AG09319 (cell line): Measurements from ENCODE around the gene PDZD2.

ENCODE experiments used
- DNase-seq: peaks from one replicate; pipeline ENCODE4 v3.0.0-alpha.2; 2010; ENCODE audit warnings: low read depth; ENCODE audit errors: extremely low read depth
- TF ChIP-seq, protein P1 (sequence below): IDR thresholded peaks from 2 replicates; pipeline ENCODE4 v1.5.1; 2011; ENCODE audit warnings: low read depth, mild to moderate bottlenecking, inconsistent platforms, low read length, moderate library complexity

PDZD2 gene

GRCh38 chr5:31648326-31648725, 9.4 kb downstream of the PDZD2 start:
- TF ChIP-seq, protein P1, sequence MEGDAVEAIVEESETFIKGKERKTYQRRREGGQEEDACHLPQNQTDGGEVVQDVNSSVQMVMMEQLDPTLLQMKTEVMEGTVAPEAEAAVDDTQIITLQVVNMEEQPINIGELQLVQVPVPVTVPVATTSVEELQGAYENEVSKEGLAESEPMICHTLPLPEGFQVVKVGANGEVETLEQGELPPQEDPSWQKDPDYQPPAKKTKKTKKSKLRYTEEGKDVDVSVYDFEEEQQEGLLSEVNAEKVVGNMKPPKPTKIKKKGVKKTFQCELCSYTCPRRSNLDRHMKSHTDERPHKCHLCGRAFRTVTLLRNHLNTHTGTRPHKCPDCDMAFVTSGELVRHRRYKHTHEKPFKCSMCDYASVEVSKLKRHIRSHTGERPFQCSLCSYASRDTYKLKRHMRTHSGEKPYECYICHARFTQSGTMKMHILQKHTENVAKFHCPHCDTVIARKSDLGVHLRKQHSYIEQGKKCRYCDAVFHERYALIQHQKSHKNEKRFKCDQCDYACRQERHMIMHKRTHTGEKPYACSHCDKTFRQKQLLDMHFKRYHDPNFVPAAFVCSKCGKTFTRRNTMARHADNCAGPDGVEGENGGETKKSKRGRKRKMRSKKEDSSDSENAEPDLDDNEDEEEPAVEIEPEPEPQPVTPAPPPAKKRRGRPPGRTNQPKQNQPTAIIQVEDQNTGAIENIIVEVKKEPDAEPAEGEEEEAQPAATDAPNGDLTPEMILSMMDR, result no peak
- no peak for DNase-seq

- DNase-seq, result no peak
- TF ChIP-seq, protein P1, result no peak
Observed at GRCh38 chr5:31651241-31651640, 12.3 kb downstream of the PDZD2 start.

DNA sequence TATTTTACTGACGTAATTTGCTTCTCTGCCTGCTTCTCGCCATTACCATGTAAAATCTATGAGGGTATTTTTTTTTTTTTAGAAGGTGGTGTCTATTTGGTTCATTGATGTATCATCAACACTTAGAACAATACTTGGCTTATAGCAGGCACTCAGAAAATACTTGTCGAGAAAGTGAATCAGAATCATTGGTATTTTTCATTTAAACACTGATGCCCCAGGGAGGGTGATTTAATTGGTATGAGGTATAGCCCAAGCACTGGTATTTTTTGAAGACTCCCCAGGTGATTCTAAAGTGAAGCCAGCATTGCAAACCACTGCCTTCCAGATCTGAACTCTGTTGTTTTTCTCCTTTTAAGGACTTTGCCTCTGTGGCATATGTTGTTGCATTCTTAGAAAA, 16.6 kb downstream of the PDZD2 start:
- no peak for DNase-seq
- TF ChIP-seq, protein P1, result no peak

- TF ChIP-seq, protein P1, result no peak
- DNase-seq, result no peak
Observed at GRCh38 chr5:31656806-31657205, 17.9 kb downstream of the PDZD2 start.

DNA sequence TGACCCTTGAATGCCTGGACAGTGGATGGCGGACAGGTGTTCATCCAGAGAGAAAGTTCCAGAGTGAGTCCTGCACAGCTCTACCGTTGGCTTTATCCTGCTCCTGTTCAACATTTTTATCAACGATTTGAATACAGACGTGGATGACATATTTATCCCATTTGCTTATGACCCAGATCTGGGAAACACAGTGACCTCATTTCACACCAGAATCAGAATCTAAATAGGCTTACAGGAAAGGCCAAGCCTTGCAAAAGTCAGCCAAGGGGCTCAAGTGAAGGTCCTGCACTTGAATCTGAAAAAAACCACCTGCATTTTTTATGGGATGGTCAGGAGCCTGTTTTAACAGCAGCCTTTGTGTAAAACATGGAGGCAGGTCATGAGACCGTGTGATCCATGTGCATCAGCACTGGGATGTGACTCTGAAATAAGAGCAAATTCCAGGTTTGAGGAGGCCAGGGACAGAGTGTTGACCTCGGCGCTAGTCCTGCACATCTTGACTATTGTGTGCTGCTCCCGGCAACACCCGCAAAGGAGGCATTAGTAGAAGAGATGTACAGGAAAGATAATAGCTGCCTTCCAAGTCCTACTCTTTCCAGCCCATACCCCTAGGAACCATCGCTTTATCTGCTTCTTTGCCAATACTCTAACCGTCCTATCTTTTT, 18.5 kb downstream of the PDZD2 start:
- DNase-seq, result no peak

DNA sequence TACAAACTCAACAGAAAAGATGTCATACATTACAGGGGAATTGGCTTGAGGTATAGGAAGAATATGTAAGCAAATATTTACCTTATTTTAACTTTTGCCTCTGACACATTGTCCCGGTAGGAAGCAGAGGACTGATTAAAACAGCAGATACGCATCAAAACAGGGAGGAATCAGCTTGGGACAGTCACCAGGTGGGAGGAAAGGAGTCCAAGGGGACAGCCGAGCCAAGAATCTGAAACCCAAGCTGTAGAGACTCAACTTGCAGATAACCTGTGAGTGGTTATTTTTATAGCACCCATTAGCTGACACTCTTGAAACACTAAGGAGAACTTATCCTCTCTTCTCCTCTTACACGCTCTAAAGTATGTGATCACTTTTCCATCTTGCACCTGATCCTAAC, 22.3 kb downstream of the PDZD2 start:
- no peak for DNase-seq
- TF ChIP-seq, protein P1, result no peak

More for the DNA sequence above, 18.5 kb downstream of the PDZD2 start:
- TF ChIP-seq, protein P1, result no peak

- DNase-seq, result no peak
- TF ChIP-seq, protein P1, result no peak
Observed at GRCh38 chr5:31663519-31663918, 24.6 kb downstream of the PDZD2 start.
